HEK293T (cell line): ENCODE results near the gene SLAMF7.

ENCODE experiments used
- FOXK2 ChIP-seq: fragments of 450-650 bp; IDR thresholded peaks from 2 replicates; pipeline ENCODE4 v1.6.1; 2016; ENCODE audit warnings: mild to moderate bottlenecking
- FOXM1 ChIP-seq: fragments of 450-650 bp; IDR thresholded peaks from 2 replicates; pipeline ENCODE4 v1.6.1; 2017; ENCODE audit warnings: mild to moderate bottlenecking, borderline replicate concordance
- TARDBP ChIP-seq: fragments of 450-650 bp; IDR thresholded peaks from 2 replicates; pipeline ENCODE4 v1.6.1; 2016

DNA sequence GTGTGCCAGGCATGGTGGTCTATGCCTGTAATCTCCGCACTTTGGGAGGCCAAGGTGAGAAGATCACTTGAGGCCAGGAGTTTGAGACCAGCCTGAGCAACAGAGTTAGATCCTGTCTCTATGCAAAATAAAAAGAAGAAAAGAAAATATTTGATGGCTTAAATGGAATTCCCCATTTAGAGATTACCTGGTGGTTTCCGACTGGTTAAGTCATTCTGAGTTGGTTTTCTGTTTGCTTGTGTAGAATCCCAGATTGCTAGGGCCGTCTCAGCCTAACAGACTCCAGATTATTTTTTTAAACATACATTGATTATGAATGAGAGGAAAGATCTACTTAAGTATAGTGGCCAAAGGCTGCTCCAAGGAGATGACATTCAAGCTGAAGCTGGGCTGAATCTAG is 34.0 kb downstream of the SLAMF7 start:
- TF ChIP-seq FOXM1 (no peak), TARDBP (no peak), FOXK2 (no peak)
